Activated CD8-positive, alpha-beta memory T cell treated with anti-CD3 and anti-CD28 coated beads, Interleukin-2, amount 50 U/mL, for 24 hours (primary cell): Measurements from ENCODE around the gene EIF3F.

Source experiments
- DNase-seq: peaks from one replicate; pipeline ENCODE4 v3.0.0-alpha.2; 2020; ENCODE audit errors: extremely low read depth

The EIF3F gene

DNA sequence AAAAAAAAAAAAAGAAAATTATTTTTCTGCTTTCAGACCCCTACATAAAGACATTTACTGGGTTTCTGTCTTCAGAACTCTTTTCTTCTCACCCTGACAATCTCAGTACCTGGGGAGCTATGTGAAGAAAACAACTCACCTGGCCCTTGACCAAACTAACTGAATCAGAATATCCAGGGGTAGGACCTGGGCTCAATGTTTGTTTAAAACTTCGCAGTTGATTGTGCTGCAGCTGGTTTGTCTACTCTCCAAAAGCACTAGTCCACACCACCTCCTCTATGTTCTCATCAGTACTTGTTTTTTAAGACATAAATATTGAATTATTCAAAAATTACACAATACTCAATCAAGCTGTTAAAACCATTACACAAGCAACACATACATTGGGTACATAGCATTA lies 34.8 kb downstream of the EIF3F start:
- DNase-seq: no peak

DNA sequence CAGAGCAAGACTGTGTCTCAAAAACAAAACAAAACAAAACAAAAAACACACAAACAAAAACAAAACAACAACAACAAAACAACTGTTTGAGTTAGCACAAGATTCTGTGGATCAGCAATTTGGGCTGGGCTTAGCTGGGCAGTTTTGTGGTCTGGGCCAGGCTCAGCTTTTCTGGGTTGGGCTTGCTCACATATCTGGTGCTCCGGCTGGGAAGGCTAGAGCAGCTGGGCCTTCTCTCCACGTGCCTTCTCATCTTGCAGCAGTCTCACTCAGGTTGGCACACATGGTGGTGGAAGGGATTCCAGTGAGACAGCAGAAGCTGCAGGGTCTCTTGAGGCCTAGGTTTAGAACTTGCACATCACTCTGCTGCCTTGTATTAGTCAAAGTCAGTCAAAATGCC lies 35.7 kb downstream of the EIF3F start:
- DNase-seq: no peak

- DNase-seq: no peak
Measured at GRCh38 chr11:8023831-8024555, 36.9 kb downstream of the EIF3F start.

- DNase-seq: no peak
Measured at GRCh38 chr11:8025123-8025522, 38.0 kb downstream of the EIF3F start.

DNA sequence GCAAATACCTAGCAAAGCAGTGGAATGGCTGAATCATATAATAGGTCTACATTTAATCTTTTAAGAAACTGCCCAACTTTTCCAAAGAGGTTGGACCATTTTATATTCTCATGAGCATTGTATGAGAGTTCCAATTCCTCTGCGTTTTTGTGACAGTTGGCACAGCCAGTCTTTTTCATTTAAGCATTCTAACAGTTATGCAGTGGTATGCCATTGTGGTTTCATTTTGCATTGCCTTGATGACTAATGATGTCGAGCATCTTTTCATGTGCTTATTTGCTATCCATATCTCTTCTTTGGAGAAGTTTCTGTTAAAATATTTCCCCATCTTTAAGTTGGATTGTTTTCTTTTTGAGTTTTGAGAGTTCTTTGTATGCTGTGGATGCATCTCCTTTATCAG lies 38.7 kb downstream of the EIF3F start:
- no peak for DNase-seq

DNA sequence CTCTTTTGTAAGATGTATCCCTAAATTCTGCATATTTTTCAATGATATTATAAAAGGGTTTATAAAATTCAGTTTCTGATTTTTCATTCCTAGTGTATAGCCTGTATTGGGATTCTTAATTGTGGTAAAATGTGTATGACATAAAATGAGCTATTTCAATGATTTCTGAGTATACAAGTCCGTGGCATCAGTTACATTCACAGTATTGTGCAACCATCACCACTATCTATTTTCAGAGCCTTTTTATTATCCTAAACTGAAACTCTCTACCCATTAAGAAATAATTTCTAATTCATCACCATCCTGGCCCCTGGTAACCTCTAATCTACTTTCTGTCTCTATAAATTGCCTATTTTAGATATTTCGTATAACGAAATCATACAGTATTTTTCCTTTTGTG lies 39.8 kb downstream of the EIF3F start:
- no peak for DNase-seq

DNA sequence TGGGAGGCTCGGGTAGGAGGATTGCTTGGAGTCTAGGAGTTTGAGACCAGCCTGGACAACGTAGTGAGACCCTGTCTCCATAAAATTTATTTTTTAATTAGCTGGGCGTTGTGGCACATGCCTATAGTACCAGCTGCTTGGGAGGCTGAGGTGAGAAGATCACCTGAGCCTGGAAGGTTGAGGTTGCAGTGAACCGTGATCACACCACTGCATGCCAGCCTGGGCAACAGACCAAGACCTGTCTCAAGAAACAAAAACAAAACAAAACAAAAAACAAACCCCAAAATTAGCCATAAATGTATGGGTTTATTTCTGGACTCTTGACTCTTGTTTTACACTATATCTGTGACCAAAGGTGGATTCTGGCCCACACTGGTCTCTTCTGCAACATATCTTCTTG lies 41.6 kb downstream of the EIF3F start:
- DNase-seq: no peak

DNA sequence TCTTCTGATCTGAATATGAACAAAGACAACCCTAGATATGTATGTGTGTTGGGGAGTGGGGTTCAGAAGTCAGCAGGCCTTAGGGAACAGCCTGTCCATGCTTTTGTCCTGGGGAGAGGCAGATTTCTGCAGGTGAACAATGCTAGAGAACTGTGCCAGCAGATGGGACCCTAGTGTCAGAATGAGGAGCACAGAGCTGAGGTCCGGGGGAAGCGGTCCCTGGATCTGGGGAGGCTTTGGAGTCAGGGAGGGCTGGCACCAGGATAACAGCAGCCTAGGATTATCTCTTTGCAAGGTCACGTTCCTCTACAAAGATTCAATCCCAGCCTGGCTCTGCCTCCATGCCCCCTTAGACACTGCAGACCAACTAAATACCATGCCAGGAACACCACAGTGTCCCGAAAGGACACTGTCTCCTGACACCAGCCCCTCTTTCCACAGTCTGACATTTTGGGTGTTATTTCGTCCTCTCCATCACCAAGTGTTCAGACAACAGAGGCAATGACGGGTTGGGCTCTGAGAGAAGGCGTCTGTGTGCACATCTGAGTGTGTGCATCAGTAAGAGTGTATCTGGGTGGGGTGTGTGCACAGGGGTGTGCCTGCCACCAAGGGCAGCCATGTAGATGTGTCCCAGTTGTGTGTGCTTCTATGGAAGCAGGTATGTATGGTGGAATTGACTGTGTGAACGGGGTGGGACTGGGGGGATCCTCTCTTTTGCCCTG lies 43.5 kb downstream of the EIF3F start:
- DNase-seq: no peak

DNA sequence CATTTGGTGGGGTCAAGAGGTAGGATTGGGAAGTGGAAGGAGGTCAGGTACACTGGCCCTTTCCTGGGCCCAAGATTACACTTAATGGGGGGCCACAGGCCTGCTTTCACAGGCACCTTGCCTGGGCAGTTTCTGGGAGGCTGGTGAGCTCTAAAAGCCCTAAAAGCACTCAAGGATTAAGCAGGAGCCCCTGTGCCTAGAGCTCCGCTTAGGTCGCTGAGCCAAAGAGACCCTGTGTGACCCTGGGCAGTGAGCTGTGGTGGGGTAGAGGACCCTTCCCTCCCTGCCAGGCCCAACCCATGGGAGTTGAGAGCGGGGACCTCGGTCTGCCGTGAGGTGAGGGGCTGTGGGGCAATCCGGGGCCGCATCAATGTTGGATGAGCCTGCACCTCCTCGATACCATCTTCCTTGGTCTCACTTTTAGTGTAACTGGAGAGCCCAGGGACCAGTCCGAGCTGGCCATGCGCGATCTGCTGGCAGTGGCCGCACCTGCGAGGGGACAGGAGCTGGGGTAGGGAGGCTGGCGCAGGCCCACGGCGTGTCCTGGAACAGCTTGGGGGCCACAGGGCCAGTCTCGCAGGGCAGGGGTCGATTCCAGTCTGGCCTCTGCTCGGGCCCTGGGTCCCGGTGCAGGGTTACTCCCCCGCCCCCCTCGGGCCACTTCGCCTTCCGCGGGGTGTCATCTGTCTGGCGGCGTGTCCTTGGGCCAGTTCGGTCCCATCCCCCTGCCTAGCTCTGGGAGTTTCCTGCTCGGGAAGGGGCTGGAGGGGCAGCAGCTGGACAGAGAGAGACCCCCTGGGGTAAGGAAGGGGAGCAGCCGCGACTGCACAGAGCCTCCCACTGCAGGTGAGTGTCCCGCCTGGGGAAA lies 44.3 kb downstream of the EIF3F start:
- no peak for DNase-seq

DNA sequence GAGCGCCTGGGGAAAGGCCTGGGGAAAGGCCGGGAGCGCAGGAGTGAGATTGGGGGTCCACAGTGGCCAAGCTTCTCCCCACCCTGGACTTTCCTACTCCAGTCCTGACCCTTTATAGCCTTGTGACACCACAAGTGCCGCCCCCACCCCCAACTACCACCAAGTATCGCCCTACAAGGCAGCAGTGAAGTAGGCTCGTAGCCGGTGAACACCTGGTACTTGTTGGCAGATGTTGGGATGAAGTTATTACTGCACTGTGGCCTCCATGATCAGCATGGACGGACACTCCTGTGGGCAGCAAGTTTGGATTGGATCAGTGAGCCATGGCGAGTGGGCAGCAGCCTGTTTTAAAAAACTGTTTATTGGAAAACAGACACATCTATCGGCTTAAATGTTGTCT lies 45.0 kb downstream of the EIF3F start:
- DNase-seq: no peak

DNA sequence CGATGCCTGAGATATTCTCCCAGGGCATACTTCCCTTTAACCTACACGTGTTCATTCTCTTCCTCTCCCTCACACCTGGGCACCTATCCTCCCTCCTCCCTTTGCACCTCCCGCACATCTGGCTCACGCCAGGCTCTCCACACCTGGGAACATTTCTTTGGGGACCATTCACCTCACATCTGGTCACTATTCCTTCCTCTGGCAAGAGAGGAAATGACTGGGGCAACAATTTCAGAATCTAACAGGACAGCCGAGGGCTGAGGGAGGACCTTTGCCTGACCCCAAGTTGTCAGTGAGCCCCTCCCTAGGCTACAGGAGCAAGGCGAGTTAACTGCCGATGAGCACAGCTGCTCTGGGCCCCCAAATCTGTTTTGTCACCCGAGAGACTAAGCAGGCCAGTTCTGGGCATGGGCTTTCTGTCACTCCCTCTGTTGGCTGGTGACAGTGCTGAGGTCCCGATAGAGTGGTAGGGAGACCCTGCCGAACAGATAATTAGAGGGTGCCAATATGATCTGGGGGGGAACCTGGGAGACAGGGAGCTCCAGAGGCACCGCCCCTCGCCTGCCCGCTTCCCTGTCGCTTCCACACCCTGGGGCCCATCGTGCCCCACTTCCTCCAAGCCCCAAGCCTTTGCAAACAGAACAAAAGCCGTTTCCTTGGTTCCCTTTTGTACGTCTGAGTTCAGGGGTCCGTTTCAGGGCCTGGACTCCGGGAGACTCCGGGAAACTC lies 45.6 kb downstream of the EIF3F start:
- DNase-seq: no peak

DNA sequence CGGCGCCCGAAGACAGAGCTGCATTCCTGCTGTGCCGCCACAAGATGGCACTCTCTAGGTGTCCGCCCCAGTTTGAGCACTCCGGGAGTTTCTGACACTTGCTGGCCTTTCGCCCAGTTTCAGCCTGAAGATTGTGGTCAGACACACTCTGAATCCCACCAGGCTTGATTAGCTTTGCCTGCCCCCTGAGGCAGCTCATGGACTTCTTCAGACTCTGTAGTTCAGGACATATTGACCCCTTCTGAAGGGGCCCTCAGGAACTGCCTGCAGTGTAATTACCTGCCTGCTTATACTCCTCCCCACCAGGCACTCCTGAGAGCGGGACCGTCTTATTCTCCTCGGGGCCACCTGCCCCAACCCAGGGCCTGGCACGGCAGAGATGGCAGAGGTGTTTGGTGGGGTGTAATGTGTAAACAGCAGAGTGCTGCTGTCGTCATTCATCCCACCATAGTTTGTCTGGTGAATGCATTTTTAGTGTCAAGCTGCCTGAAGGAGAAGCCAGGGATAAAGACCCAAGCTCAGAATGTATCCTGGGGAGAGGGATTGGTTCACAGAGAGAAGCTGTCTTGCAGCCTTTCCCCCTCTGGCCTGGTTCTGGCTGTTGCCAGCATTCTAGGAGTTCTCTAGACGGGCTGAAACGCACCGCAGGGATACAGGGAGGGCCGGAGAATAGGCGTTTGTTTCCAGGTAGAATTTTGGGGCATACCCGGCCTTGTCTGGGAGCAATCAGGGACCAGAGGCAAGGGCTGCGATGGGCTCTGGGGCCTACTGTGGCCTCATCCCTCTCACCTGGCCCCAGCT lies 46.4 kb downstream of the EIF3F start:
- DNase-seq: peak; percentile 12

- no peak for DNase-seq
Measured at GRCh38 chr11:8034106-8034585, 47.0 kb downstream of the EIF3F start.

GRCh38 chr11:8034604-8035190 lies 47.6 kb downstream of the EIF3F start:
- DNase-seq: no peak

- DNase-seq: no peak
Measured at GRCh38 chr11:8035200-8035855, 48.2 kb downstream of the EIF3F start.

DNA sequence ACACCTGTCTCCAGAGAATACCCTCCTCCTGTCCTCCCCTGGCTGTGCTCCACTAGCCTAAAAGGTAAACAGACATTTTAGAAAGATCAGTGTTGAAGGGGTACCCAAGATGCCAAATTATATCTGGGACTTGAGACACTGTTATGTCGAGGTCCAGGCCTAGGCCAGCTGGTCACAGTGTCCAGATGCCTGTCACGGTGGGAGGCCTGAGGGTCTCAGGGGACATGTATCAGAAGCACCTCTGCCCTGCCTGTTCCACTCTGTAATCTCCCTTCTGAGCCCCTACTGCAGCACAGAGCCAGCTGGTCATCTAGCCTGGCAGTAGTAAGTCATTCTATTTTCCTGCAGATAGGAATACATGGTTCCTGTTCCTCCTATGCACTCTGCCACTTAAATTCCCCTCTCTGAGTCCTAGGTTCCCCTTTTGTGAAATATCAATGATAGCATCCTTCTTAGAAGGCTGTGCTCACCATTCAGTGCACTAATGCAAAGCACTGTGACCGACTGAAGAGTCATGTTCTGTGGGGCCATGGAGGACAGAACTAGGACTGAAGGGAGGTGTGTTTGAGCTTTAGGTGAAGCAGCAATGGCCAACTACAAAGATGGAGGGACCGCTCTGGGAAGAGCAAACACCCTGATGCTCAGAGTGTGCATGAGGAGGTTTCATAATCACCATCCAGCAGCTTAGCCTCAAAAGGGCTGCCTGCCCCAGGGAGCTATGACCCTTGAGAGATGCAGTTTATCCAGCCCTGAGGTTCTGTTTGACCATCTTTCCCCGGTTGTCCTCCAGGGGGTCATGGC lies 49.1 kb downstream of the EIF3F start:
- DNase-seq: no peak

DNA sequence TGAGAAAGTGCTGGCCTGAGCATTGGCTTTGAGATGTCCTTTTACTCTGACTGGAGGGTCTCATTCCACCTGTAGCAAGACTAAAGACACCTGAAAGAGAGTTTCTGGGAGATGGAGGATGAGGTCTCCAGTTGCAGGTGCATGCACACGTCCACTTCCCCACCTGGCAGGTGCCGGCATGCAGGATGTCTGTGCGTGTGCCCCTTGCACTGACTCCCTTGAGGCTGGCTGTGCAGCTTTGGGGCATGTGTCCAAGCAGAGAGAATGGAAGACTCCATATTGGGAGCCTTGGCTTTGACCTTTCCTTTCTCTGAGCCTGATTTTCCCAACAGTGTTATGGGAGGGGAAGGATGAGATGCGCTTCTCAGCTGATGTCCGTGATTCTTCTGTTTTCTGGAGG lies 49.8 kb downstream of the EIF3F start:
- DNase-seq: no peak

DNA sequence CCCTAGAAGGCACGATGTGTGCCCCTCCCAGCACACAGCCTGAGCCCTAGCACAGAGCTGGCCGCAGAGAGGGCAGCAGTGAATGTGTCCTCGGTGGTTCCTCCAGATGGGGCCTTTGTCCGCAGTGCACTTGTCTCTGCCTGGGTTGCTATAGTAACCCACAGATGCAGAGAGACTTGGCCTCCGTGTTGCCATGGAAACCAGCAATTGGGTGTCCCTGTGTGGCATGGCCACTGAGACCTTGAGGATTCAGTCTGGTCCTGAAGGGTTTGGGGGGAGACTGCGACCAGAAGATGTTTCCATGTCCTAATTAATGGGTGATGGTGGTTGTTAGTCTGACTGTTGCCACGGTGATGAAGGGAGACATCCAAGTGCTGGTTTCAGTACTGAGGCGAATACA lies 51.3 kb downstream of the EIF3F start:
- DNase-seq: no peak
